ENCODE results near the gene NPFFR2.
A peak's percentile ranks its signal among the peaks of the same experiment; 100 is the strongest.
"Not testable (repeated sequence)": the region's sequence is repeated elsewhere in the genome, so short reads cannot be mapped to it uniquely, and the experiment has no call there.

NPFFR2 gene

GRCh38 chr4:72112514-72113156 lies 80.8 kb downstream of the NPFFR2 start:
- peak; percentile 87 for DNase-seq

GRCh38 chr4:72118017-72118416 lies 86.2 kb downstream of the NPFFR2 start:
- DNase-seq: no peak

DNA sequence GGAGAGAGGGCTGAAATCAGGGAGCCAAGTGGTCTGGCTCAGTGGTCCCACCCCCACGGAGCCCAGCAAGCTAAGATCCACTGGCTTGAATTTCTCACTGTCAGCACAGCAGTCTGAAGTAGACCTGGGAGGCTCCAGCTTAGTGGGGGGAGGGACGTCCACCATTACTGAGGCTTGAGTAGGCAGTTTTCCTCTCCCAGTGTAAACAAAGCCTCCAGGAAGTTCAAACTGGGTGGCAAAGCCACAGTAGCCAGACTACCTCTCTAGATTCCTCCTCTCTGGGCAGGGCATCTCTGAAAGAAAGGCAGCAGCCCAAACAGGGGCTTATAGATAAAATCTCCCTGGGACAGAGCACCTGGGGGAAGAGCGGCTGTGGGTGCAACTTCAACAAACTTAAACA lies 88.1 kb downstream of the NPFFR2 start:
- DNase-seq: no peak

GRCh38 chr4:72128741-72129140 lies 96.9 kb downstream of the NPFFR2 start:
- no peak for DNase-seq

DNA sequence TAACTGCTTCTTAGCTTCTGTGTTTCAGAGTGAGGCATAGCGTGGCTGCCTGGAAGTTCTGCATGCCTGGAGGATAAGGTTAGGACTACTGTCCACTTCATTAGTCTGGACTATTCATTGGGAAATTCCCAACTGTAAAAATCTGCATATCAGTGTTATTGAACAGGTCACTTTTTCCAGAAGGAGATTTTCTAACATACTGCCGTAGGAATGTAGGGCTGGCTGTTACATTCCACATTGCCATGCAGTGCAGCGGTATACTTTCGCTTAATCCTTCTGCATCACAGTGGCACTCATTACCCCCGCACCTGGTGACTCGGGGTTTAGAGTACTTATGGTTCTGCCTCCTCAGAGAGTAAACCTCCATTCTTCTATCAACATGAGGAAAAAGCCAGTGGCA lies 104.6 kb downstream of the NPFFR2 start:
- DNase-seq: no peak

GRCh38 chr4:72139997-72140396 lies 108.2 kb downstream of the NPFFR2 start:
- DNase-seq: not testable (repeated sequence)

DNA sequence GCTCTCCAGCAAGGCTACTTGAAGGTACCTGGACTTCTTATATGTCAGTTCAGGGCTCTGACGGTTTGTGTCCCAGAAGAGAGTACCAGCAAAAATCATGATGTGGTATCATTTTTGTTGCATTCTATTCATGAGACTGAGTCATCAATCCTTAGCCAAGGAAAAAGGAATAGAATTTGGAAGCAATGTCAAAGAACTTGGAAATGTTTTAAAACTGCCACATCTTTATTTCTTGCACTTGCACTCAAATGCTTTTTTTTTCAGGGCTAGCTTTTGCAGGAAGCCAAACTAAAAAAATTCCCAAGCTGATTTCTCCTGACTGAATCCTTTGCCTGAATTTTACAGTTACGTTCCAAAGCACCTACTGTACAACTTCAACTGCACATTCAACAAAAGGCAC lies 112.4 kb downstream of the NPFFR2 start:
- DNase-seq: no peak

DNA sequence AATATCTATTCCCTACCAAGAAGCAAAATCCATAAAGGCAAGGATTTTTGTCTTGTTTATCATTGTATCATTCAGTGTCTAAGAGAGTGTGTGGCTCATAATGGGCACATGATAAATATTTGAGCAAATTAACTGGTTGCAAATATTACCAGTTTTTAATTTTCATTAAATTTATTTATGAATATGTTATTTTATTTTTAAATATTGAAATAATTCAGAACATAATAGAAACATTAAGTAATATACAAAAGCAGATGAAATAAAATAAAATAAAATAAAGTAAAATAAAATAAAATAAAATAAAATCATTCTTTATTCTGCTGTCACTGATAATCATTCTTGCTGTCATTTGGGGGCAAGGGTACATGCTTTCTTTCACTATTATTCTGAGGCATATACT lies 120.9 kb downstream of the NPFFR2 start:
- DNase-seq: no peak

GRCh38 chr4:72153634-72154033 lies 121.8 kb downstream of the NPFFR2 start:
- not testable (repeated sequence) for DNase-seq

DNA sequence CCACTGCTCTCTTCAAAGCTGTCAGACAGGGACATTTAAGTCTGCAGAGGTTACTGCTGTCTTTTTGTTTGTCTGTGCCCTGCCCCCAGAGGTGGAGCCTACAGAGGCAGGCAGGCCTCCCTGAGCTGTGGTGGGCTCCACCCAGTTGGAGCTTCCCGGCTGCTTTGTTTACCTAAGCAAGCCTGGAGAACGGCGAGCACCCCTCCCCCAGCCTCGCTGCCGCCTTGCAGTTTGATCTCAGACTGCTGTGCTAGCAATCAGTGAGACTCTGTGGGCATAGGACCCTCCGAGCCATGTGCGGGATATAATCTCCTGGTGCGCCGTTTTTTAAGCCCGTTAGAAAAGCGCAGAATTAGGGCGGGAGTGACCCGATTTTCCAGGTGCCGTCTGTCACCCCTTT lies 137.5 kb downstream of the NPFFR2 start:
- DNase-seq: not testable (repeated sequence)

DNA sequence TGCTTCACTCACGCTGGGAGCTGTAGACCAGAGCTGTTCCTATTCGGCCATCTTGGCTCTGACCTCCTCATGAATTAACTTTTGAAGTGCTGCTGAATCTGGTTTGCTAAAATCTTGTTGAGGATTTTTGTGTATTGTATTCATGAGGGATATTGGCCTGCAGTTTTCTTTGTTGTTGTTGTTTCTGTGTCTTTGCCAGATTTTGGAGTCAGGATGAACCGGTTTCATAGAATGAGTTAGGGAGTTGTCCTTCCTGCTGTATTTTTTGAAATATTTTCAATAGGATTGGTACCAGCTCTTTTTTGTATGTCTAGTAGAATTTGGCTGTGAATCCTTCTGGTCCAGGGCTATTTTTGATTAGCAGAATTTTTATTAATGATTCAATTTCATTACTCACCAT lies 138.1 kb downstream of the NPFFR2 start:
- DNase-seq: no peak

- no peak for DNase-seq
These were observed 140.0 kb downstream of the NPFFR2 start for GRCh38 chr4:72171761-72172160.

- no peak for DNase-seq
These were observed 147.5 kb downstream of the NPFFR2 start for GRCh38 chr4:72179342-72179741.

- DNase-seq: peak; percentile 13
These were observed 154.9 kb downstream of the NPFFR2 start for GRCh38 chr4:72186714-72187113.

DNA sequence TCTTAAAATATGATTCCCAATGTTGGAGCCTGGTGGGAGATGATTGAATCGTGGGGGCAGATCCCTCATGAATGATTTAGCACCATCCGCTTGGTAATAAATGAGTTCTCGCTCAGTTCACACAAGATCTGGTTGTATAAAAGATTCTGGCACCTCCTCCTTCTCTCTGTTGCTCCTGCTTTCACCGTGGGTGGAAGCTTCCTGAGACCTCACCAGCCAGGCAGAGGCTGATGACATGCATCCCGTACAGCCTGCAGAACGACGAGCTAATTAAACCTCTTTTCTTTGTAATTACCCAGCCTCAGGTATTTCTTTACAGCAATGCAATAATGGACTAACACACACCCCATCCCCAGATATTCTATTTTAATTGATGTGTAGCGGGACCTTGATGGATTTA lies 162.2 kb downstream of the NPFFR2 start:
- no peak for DNase-seq

DNA sequence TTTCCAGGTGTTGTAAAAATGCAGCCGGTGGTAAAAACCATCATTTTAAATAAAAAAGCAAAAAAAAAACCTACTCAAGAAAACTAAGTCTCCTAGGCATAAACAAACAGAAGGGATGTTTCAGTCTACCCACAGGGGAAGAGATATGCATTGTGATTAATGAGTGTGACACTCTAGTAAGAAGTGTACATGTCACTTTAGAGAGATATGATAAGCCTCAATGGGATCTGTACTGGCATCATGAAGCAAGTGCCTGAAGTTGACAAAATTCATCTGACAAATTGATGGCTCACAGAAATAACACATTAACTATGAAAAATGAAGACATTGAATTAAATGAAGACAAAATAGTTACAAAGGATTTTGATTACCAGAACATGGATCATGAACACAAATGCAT lies 162.7 kb downstream of the NPFFR2 start:
- no peak for DNase-seq
